ENCODE data around the gene TBC1D24. TPM values are rescaled to one million over a fixed set of nuclear protein-coding genes. Genes with fewer than 3 reads are reported as not detected.
"Not testable (repeated sequence)": the region's sequence is repeated elsewhere in the genome, so short reads cannot be mapped to it uniquely, and the experiment has no call there.

Gene TBC1D24
- total RNA-seq, 4 donors from 2014 or later = 8.7 to 14.8 (median 9.9) TPM

DNA sequence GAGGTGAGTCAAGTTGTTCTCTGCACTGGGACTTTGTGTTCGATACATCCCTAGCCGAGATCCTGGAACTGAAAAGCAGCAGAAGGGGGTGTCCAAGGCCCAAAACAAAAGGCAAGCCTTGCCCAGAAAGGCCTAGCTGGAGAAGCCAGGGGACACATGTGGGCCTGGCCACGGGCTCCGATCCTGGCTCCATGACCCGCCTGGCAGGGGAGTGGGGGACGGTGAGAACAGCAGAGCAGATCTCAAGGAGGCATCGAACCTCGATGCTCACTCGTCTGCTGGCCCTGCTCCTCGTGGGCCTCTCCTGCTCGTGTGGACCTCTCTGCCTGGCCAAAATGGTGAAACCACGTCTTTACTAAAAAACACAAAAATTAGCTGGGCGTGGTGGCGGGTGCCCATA lies 36.8 kb upstream of the TBC1D24 start:
- Histone ChIP-seq H3K27me3 (no peaks in the 10 kb centered on the region), H3K36me3 (peaks cover 0 to 2% of the 10 kb centered on the region in 2 donors), H3K4me1 (no peaks in the 10 kb centered on the region), H3K4me3 (no peak overlapping the region), H3K27ac (no peak overlapping the region), H3K9me3 (no peaks in the 10 kb centered on the region)
- intact Hi-C loops (cut with DNase I; ENCODE audit: low total_unique reads) (no loop called here), in situ Hi-C loops (cut with MboI; ENCODE audit: low sequenced_read_pairs in 4 of 4) (no loop called here)
- TF ChIP-seq POLR2A (IDR thresholded peaks at IDR 0.05) = no peak
- TF ChIP-seq, protein P1, sequence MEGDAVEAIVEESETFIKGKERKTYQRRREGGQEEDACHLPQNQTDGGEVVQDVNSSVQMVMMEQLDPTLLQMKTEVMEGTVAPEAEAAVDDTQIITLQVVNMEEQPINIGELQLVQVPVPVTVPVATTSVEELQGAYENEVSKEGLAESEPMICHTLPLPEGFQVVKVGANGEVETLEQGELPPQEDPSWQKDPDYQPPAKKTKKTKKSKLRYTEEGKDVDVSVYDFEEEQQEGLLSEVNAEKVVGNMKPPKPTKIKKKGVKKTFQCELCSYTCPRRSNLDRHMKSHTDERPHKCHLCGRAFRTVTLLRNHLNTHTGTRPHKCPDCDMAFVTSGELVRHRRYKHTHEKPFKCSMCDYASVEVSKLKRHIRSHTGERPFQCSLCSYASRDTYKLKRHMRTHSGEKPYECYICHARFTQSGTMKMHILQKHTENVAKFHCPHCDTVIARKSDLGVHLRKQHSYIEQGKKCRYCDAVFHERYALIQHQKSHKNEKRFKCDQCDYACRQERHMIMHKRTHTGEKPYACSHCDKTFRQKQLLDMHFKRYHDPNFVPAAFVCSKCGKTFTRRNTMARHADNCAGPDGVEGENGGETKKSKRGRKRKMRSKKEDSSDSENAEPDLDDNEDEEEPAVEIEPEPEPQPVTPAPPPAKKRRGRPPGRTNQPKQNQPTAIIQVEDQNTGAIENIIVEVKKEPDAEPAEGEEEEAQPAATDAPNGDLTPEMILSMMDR (IDR thresholded peaks at IDR 0.05 in 4 of 5, conservative IDR thresholded peaks at IDR 0.05 in 1 of 5) = no peak
- DNase-seq (no peak), ATAC-seq (no peak)

DNA sequence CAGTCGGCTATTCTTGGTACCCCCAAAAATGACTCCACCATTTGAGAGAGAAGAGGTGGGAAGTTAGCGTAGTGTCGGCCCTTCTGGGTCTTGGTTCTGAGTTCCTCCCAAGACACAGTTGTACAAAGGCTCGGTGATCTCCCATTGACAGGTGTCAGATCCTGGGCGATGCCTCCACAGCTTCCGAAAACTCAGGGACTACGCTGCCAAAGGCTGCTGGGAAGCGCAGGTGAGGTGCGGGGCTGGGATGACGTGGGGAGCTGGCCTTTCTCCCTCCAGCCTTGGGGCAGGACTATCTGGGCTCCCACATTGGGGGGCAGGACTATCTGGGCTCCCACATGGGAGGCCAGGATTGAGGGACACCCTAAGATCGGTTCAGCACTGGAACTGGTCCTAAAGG lies 35.3 kb upstream of the TBC1D24 start:
- TF ChIP-seq POLR2A (IDR thresholded peaks at IDR 0.05) = no peak
- TF ChIP-seq, protein P1 (IDR thresholded peaks at IDR 0.05 in 4 of 5, conservative IDR thresholded peaks at IDR 0.05 in 1 of 5) = no peak
- Histone ChIP-seq H3K27me3 (no peaks in the 10 kb centered on the region), H3K4me3 (no peak overlapping the region), H3K9me3 (no peaks in the 10 kb centered on the region), H3K27ac (no peak overlapping the region), H3K36me3 (no peaks in the 10 kb centered on the region), H3K4me1 (no peaks in the 10 kb centered on the region)
- intact Hi-C loops (cut with DNase I; ENCODE audit: low total_unique reads) (no loop called here), in situ Hi-C loops (cut with MboI; ENCODE audit: low sequenced_read_pairs in 4 of 4) (no loop called here)
- DNase-seq (no peak), ATAC-seq (no peak)

DNA sequence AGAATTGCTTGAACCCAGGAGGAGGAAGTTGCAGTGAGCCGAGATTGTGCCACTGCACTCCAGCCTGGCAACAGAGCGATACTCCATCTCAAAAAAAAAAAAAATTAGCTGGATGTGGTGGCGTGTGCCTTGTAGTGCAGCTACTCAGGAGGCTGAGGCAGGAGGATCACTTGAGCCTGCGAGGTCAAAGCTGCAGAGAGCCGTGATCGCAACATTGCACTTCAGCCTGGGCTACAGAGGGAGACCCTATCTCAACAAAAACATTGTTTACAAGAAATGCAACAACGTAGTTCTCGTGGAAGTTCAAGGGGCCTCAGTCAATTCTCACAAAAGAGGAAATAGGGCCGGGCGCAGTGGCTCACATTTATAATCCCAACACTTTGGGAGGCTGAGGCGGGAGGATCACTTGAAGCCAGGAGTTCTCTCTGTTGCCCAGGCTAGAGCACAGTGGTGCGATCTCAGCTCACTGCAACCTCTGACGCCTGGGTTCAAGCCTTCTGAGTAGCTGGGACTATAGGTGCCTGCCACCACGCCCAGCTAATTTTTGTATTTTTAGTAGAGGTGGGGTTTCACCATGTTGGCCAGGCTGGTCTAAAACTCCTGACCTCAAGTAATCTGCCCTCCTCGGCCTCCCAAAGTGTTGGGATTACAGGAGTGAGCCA lies 33.7 kb upstream of the TBC1D24 start:
- H3K9me3 ChIP-seq; intact Hi-C loops (cut with DNase I; ENCODE audit: low total_unique reads); H3K27ac ChIP-seq; H3K4me3 ChIP-seq; H3K36me3 ChIP-seq; H3K27me3 ChIP-seq; in situ Hi-C loops (cut with MboI; ENCODE audit: low sequenced_read_pairs in 4 of 4); DNase-seq; ATAC-seq; H3K4me1 ChIP-seq: not testable (repeated sequence)

DNA sequence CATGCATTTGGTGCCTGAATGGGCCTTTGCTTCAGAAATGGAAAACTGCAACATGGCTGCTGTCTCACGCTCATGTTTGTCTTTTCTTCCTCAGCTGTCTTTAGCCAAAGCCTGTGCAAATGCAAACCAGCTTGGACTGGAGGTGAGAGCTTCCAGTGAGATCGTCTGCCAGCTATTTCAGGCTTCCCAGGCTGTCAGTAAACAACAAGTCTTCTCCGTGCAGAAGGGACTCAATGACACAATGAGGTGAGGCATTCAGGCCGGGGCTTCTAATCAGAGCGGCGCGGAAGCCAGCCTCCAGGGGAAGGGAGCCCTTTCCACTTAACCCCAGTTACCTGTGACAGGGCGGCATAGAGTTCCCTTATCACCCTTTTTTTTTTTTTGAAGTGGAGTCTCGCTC lies 31.4 kb upstream of the TBC1D24 start:
- Histone ChIP-seq H3K27ac (no peak overlapping the region), H3K27me3 (no peaks in the 10 kb centered on the region), H3K4me3 (no peak overlapping the region), H3K4me1 (no peaks in the 10 kb centered on the region), H3K9me3 (no peaks in the 10 kb centered on the region), H3K36me3 (no peaks in the 10 kb centered on the region)
- no peak for TF ChIP-seq POLR2A (IDR thresholded peaks at IDR 0.05)
- TF ChIP-seq, protein P1 (IDR thresholded peaks at IDR 0.05 in 4 of 5, conservative IDR thresholded peaks at IDR 0.05 in 1 of 5) = no peak
- DNase-seq (no peak), ATAC-seq (no peak)
- in situ Hi-C loops (cut with MboI; ENCODE audit: low sequenced_read_pairs in 4 of 4) (no loop called here), intact Hi-C loops (cut with DNase I; ENCODE audit: low total_unique reads) (no loop called here)

DNA sequence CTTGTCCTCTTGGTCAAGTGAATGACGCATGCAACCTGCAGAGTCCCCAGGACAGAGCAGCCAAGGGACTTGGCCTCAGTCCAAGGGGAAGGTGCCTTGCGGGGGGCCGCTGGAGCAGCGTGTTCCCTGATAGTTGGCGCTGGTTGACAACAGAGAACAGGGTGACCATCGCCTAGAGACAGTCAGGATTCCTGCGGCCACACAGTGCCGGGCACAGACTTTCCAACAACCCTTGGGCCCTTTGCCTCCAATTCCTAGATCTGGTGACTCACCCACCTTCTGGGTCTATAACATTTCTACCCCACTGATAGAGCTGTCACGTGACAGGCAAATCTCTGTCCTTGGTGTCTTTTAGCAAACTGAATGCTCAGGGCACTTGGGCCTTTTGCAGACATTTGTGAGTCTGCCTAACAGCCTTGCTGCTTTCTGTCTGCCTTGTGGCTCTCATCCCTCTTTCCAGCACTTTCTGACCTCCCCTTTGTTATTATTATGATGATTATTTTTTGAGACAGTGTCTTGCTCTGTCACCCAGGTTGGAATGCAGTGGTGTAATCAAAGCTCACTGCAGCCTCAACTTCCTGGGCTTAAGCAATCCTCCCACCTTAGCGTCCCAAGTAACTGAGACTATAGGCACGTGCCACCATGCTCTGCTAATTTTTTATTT lies 26.9 kb upstream of the TBC1D24 start:
- Histone ChIP-seq H3K27ac (no peak overlapping the region), H3K4me3 (no peak overlapping the region), H3K36me3 (no peaks in the 10 kb centered on the region), H3K27me3 (no peaks in the 10 kb centered on the region), H3K4me1 (no peaks in the 10 kb centered on the region), H3K9me3 (no peaks in the 10 kb centered on the region)
- no peak for DNase-seq
- ATAC-seq = no peak
- in situ Hi-C loops (cut with MboI; ENCODE audit: low sequenced_read_pairs in 4 of 4) (no loop called here), intact Hi-C loops (cut with DNase I; ENCODE audit: low total_unique reads) (no loop called here)
- TF ChIP-seq, protein P1 (IDR thresholded peaks at IDR 0.05 in 4 of 5, conservative IDR thresholded peaks at IDR 0.05 in 1 of 5) = no peak
- TF ChIP-seq POLR2A (IDR thresholded peaks at IDR 0.05) = no peak
